Measurements from ENCODE around the gene KLHL5.

KLHL5 gene

GRCh38 chr4:39103291-39103690 lies 41.3 kb downstream of the KLHL5 start:
- in situ Hi-C loops (cut with HindIII; ENCODE audit: low sequenced_read_pairs): no loop called here
- no peak for DNase-seq (ENCODE audit: low read depth, low spot score)

GRCh38 chr4:39104255-39104654 lies 42.2 kb downstream of the KLHL5 start:
- TF ChIP-seq CTCF (IDR thresholded peaks at IDR 0.05; ENCODE audit: low read depth, low read length): no peak
- in situ Hi-C loops (cut with HindIII; ENCODE audit: low sequenced_read_pairs): no loop called here
- no peak overlapping the region for H3K4me3 ChIP-seq (ENCODE audit: low read depth, low read length)
- DNase-seq (ENCODE audit: low read depth, low spot score): no peak

More at GRCh38 chr4:39103291-39103690, 41.3 kb downstream of the KLHL5 start:
- H3K4me3 ChIP-seq (ENCODE audit: low read depth, low read length): no peak overlapping the region
- no peak for TF ChIP-seq CTCF (IDR thresholded peaks at IDR 0.05; ENCODE audit: low read depth, low read length)

- H3K4me3 ChIP-seq (ENCODE audit: low read depth, low read length): no peak overlapping the region
- no peak for DNase-seq (ENCODE audit: low read depth, low spot score)
- TF ChIP-seq CTCF (IDR thresholded peaks at IDR 0.05; ENCODE audit: low read depth, low read length): no peak
- in situ Hi-C loops (cut with HindIII; ENCODE audit: low sequenced_read_pairs): no loop called here
Measured at GRCh38 chr4:39106011-39106410, 44.0 kb downstream of the KLHL5 start.

- DNase-seq (ENCODE audit: low read depth, low spot score): no peak
- TF ChIP-seq CTCF (IDR thresholded peaks at IDR 0.05; ENCODE audit: low read depth, low read length): no peak
- in situ Hi-C loops (cut with HindIII; ENCODE audit: low sequenced_read_pairs): no loop called here
- H3K4me3 ChIP-seq (ENCODE audit: low read depth, low read length): no peak overlapping the region
Measured at GRCh38 chr4:39114436-39114835, 52.4 kb downstream of the KLHL5 start.

GRCh38 chr4:39118034-39118658 lies 56.1 kb downstream of the KLHL5 start:
- in situ Hi-C loops (cut with HindIII; ENCODE audit: low sequenced_read_pairs): no loop called here
- no peak for DNase-seq (ENCODE audit: low read depth, low spot score)
- H3K4me3 ChIP-seq (ENCODE audit: low read depth, low read length): no peak overlapping the region
- no peak for TF ChIP-seq CTCF (IDR thresholded peaks at IDR 0.05; ENCODE audit: low read depth, low read length)

- in situ Hi-C loops (cut with HindIII; ENCODE audit: low sequenced_read_pairs): no loop called here
- no peak overlapping the region for H3K4me3 ChIP-seq (ENCODE audit: low read depth, low read length)
- TF ChIP-seq CTCF (IDR thresholded peaks at IDR 0.05; ENCODE audit: low read depth, low read length): no peak
- DNase-seq (ENCODE audit: low read depth, low spot score): no peak
Measured at GRCh38 chr4:39120418-39120817, 58.4 kb downstream of the KLHL5 start.

Data from astrocyte of the spinal cord (primary cell).